ENCODE results near the gene SLC44A1. TPM values are rescaled to one million over a fixed set of nuclear protein-coding genes. Genes with fewer than 3 reads are reported as not detected.

SLC44A1 gene
- total RNA-seq, 4 donors from 2014 or later, result 51.1 to 82.2 (median 70.5) TPM

GRCh38 chr9:105243015-105243686, 1.3 kb upstream of the SLC44A1 start:
- no peak for TF ChIP-seq CTCF (IDR thresholded peaks at IDR 0.05)
- no peak for TF ChIP-seq POLR2A (IDR thresholded peaks at IDR 0.05)
- no peak for DNase-seq (ENCODE audit: low spot score in 2 of 2)
- WGBS, 2 donors, result 48 to 52% methylated on average over 5 of the region's 5 CpGs
- H3K4me3 ChIP-seq (ENCODE audit: low read depth, poor library complexity, severe bottlenecking), result no peak overlapping the region
- intact Hi-C loops (cut with DNase I; ENCODE audit: low total_unique reads), result no loop called here

- TF ChIP-seq CTCF (IDR thresholded peaks at IDR 0.05) (no peak), POLR2A (IDR thresholded peaks at IDR 0.05) (no peak)
- intact Hi-C loops (cut with DNase I; ENCODE audit: low total_unique reads), result no loop called here
- H3K4me3 ChIP-seq (ENCODE audit: low read depth, poor library complexity, severe bottlenecking), result peak overlapping the region; percentile 67
- peak in 1 of 2 donors; percentile 85 for DNase-seq (ENCODE audit: low spot score in 2 of 2)
- 0% methylated on average over 17 of the region's 48 CpGs; no CpG with 5 or more reads in 1 of the 2 donors for WGBS, 2 donors
Measured at GRCh38 chr9:105244734-105245028, 230 bp downstream of the SLC44A1 start.

- 0 to 1% methylated on average over 41 to 57 of the region's 57 CpGs for WGBS, 2 donors
- peak; percentile 33 to 88 for DNase-seq (ENCODE audit: low spot score in 2 of 2)
- TF ChIP-seq POLR2A (IDR thresholded peaks at IDR 0.05) (no peak), CTCF (IDR thresholded peaks at IDR 0.05) (no peak)
- intact Hi-C loops (cut with DNase I; ENCODE audit: low total_unique reads), result no loop called here
- peak overlapping the region; percentile 67 for H3K4me3 ChIP-seq (ENCODE audit: low read depth, poor library complexity, severe bottlenecking)
Measured at GRCh38 chr9:105245029-105245890, 809 bp downstream of the SLC44A1 start.

- 6 to 8% methylated on average over 4 of the region's 4 CpGs for WGBS, 2 donors
- peak overlapping the region; percentile 67 for H3K4me3 ChIP-seq (ENCODE audit: low read depth, poor library complexity, severe bottlenecking)
- DNase-seq (ENCODE audit: low spot score in 2 of 2), result no peak
- TF ChIP-seq CTCF (IDR thresholded peaks at IDR 0.05) (no peak), POLR2A (IDR thresholded peaks at IDR 0.05) (no peak)
- intact Hi-C loops (cut with DNase I; ENCODE audit: low total_unique reads), result no loop called here
Measured at GRCh38 chr9:105245891-105246161, 1.4 kb downstream of the SLC44A1 start.

GRCh38 chr9:105246656-105247173, 2.3 kb downstream of the SLC44A1 start:
- no peak overlapping the region for H3K4me3 ChIP-seq (ENCODE audit: low read depth, poor library complexity, severe bottlenecking)
- no peak for DNase-seq (ENCODE audit: low spot score in 2 of 2)
- intact Hi-C loops (cut with DNase I; ENCODE audit: low total_unique reads), result no loop called here
- TF ChIP-seq POLR2A (IDR thresholded peaks at IDR 0.05) (no peak), CTCF (IDR thresholded peaks at IDR 0.05) (no peak)
- WGBS, 2 donors, result 24 to 33% methylated on average over 5 of the region's 5 CpGs
